Body of pancreas (tissue), 4 donors: ENCODE data around the gene USP12. TPM values are rescaled to one million over a fixed set of nuclear protein-coding genes. Genes with fewer than 3 reads are reported as not detected.

Experiments used
- ATAC-seq: fragments of 150-250 bp; one replicate; pipeline ENCODE4 v1.9.1; 2016
- DNase-seq, 4 donors: peaks; one replicate each; pipeline ENCODE4 v3.0.0-alpha.2; 2019
- H3K27ac ChIP-seq, 4 donors: fragments of 200-600 bp; sonication (generic); 1 replicate in 3 of 4; 2 replicates in 1 of 4; pipeline versions ENCODE4 v1.5.1 to v1.6.1; 2016 to 2019; ENCODE audit warnings: mild to moderate bottlenecking in 1 of 4, mixed read lengths in 1 of 4, moderate library complexity in 1 of 4
- H3K27me3 ChIP-seq, 2 donors: fragments of 200-600 bp; sonication (generic); one replicate each; pipeline ENCODE4 v1.6.0; 2016; ENCODE audit warnings: mild to moderate bottlenecking in 1 of 2
- H3K36me3 ChIP-seq, 2 donors: fragments of 200-600 bp; sonication (generic); replicated peaks in 1 of 2; 2 replicates each; pipeline ENCODE4 v1.5.1; 2016; ENCODE audit warnings: low read depth in 2 of 2; ENCODE audit not compliant: insufficient read depth in 1 of 2
- H3K4me1 ChIP-seq: fragments of 200-600 bp; sonication (generic); one replicate; pipeline ENCODE4 v1.6.0; 2016
- H3K4me3 ChIP-seq, 2 donors: fragments of 200-600 bp; sonication (generic); 1 replicate in 1 of 2; 2 replicates in 1 of 2; pipeline ENCODE4 v1.5.1; 2016 to 2019
- H3K9me3 ChIP-seq, 3 donors: fragments of 200-600 bp; sonication (generic); 1 replicate in 2 of 3; 2 replicates in 1 of 3; pipeline ENCODE4 v1.5.1; 2016
- POLR2A ChIP-seq, 3 donors: fragments of 450-650 bp; IDR thresholded peaks; one replicate each; pipeline ENCODE4 v1.6.1; 2016; ENCODE audit warnings: antibody characterized with exemption in 3 of 3, mild to moderate bottlenecking in 2 of 3
- WGBS, 2 donors: methylation state at CpG; one replicate each; pipeline ENCODE4 v1.1.5; 2017; 5-methylcytosine and 5-hydroxymethylcytosine counted together
- intact Hi-C: fragments of 100-400 bp; cut with DNase I; formaldehyde crosslinking; loops from one replicate; pipeline ENCODE4 v1.15.1; 2023
- total RNA-seq, 2 donors: library from RNA; depleted of rRNA; stranded (reverse); fragments of >200 nt; gene quantifications; one replicate each; pipeline ENCODE4 v1.1.0, GENCODE V29; 2016
- TF ChIP-seq, protein P1 (sequence below), 7 experiments: fragments of 450-650 bp in 4 of 7; fragments of 200-600 bp in 3 of 7; sonication (generic) in 3 of 7; IDR thresholded peaks; one replicate each; pipeline ENCODE4 v1.5.1; 2016 to 2019; ENCODE audit warnings: antibody characterized with exemption in 7 of 7

Gene USP12
- total RNA-seq, 2 donors from 2014 or later = 12.9 to 16.9 TPM

DNA sequence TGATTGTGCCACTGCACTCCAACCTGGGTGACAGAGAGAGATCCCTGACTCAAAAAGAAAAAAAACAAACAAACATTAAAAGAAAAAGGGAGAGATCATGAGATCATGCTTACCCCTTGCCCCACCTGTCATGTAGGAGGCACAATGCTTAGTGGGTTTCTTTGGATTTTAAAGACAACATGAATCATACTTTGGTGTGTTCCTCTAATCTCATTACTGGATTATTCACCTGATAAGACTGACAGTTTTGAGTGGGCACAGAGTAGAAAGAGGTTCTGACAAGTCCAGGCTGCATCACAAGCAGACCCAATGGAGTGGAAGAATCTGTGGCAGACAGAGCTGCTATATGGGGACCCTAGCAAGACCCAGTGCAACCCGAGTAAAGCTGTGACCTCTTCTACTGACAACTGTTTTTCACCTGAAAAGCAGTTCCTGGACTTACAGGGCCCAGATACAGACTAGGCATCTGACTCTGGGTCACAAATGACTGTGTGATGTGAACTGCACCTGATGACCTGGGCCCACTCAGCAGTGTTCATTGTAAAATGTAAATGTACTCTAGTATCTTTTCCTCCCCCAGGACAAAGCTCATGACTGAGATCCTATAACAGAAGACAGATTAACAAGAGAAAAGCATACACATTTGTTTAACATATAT is 28.9 kb upstream of the USP12 start:
- 40 to 71% methylated on average over 1 of the region's 1 CpG for WGBS, 2 donors
- H3K27me3 ChIP-seq = no peaks in the 10 kb centered on the region
- intact Hi-C loops = no loop called here
- no peaks in the 10 kb centered on the region for H3K9me3 ChIP-seq
- H3K27ac ChIP-seq = no peak overlapping the region
- H3K36me3 ChIP-seq = no peaks in the 10 kb centered on the region
- H3K4me1 ChIP-seq = no peaks in the 10 kb centered on the region
- H3K4me3 ChIP-seq = no peak overlapping the region
- TF ChIP-seq, protein P1, sequence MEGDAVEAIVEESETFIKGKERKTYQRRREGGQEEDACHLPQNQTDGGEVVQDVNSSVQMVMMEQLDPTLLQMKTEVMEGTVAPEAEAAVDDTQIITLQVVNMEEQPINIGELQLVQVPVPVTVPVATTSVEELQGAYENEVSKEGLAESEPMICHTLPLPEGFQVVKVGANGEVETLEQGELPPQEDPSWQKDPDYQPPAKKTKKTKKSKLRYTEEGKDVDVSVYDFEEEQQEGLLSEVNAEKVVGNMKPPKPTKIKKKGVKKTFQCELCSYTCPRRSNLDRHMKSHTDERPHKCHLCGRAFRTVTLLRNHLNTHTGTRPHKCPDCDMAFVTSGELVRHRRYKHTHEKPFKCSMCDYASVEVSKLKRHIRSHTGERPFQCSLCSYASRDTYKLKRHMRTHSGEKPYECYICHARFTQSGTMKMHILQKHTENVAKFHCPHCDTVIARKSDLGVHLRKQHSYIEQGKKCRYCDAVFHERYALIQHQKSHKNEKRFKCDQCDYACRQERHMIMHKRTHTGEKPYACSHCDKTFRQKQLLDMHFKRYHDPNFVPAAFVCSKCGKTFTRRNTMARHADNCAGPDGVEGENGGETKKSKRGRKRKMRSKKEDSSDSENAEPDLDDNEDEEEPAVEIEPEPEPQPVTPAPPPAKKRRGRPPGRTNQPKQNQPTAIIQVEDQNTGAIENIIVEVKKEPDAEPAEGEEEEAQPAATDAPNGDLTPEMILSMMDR (IDR thresholded peaks at IDR 0.05) = no peak
- TF ChIP-seq POLR2A (IDR thresholded peaks at IDR 0.05) = no peak
- ATAC-seq (no peak), DNase-seq (no peak)

DNA sequence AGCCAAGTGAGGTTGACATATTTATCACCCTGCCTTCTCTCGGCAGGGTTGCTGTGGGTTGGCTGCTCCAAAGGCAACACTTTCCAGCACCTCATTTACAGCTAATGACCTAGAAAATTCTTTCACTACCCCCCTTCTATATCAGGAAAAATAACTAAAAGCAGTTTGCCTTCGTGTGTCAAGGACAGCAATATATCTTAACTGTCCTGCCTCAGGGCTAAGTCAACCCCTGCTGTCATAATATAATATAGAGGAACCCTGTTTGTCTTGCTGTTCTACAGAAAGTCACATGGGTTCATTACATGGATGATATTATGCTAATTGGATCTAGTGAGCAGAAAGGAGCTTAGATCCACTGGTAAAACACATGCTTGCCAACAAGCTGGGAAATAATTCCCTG is 28.1 kb upstream of the USP12 start:
- Histone ChIP-seq H3K27me3 (no peaks in the 10 kb centered on the region), H3K9me3 (no peaks in the 10 kb centered on the region), H3K4me1 (no peaks in the 10 kb centered on the region), H3K4me3 (no peak overlapping the region), H3K36me3 (no peaks in the 10 kb centered on the region), H3K27ac (no peak overlapping the region)
- TF ChIP-seq, protein P1 (IDR thresholded peaks at IDR 0.05) = no peak
- no peak for TF ChIP-seq POLR2A (IDR thresholded peaks at IDR 0.05)
- intact Hi-C loops = no loop called here
- ATAC-seq = no peak
- no peak for DNase-seq
- 22 to 28% methylated on average over 2 of the region's 2 CpGs for WGBS, 2 donors

DNA sequence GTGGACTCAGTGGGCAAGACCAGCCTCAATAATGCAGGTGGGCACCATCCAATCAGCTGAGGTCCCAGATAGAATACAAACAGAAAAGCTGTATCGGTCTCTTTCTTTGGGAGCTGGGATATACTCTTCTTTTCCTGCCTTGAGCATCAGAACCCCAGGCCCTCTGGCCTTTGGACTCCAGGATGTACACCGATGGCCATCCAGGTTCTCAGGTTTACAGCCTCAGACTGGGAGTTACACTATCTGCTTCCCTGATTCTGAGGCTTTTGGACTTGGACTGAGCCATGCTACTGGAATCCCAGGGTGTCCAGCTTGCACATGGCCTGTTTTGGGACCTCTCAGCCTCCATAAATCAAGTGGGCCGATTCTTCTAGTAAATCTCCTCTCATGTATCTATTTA is 27.6 kb upstream of the USP12 start:
- WGBS, 2 donors = 85% methylated on average over 3 of the region's 3 CpGs
- Histone ChIP-seq H3K27ac (no peak overlapping the region), H3K36me3 (no peaks in the 10 kb centered on the region), H3K27me3 (no peaks in the 10 kb centered on the region), H3K9me3 (no peaks in the 10 kb centered on the region), H3K4me1 (no peaks in the 10 kb centered on the region), H3K4me3 (no peak overlapping the region)
- ATAC-seq = no peak
- intact Hi-C loops = no loop called here
- no peak for DNase-seq
- TF ChIP-seq, protein P1 (IDR thresholded peaks at IDR 0.05) = no peak
- TF ChIP-seq POLR2A (IDR thresholded peaks at IDR 0.05) = no peak

DNA sequence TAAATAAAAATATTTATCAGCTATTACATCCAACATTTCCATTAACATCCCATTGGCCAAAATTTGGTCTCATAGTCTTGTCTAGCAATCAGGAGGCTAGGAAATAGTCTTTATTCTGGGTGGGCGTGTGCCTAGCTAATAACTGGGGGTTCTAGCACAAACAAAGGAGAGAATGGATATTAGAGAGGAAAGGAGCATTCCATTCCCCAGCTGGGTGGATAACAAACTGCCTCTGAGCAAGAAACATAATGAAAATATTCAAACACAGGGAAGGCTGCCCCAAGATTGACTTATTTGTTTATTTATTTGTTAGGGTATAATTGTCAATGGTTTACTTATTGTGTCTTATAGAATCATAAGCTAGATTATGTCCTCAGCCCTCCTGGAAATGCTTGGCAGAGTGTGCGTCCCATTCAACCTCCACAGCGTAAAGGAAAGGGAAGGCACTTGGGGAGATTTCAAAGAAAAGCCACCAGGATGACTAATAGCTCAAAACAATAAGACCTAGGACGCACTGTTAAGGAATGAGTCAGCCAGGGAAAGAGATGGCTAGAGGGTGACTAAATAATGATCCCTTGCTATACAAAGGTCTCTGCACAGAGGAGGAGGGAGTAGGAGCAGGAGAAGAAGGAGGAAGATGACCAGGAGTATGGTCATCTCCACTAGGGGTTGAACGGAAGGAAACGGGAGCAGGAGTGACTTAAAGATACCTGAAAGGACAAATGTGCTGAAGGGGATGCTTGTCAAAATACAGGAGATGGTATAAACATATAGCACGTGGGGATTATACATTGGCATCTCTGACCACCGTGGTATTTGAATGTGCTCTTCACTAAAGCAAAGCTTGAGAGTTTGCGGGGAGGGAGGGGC is 23.5 kb upstream of the USP12 start:
- no peak overlapping the region for H3K27ac ChIP-seq
- H3K36me3 ChIP-seq = no peaks in the 10 kb centered on the region
- 55 to 58% methylated on average over 9 of the region's 9 CpGs for WGBS, 2 donors
- TF ChIP-seq, protein P1 (IDR thresholded peaks at IDR 0.05) = no peak
- no peak for TF ChIP-seq POLR2A (IDR thresholded peaks at IDR 0.05)
- no peak for ATAC-seq
- intact Hi-C loops = no loop called here
- H3K4me1 ChIP-seq = no peaks in the 10 kb centered on the region
- DNase-seq = no peak
- no peaks in the 10 kb centered on the region for H3K9me3 ChIP-seq
- no peaks in the 10 kb centered on the region for H3K27me3 ChIP-seq
- H3K4me3 ChIP-seq = no peak overlapping the region
